ENCODE results near the gene CLDN5.

Gene CLDN5

GRCh38 chr22:19545935-19546207, 21.7 kb upstream of the CLDN5 start:
- Histone ChIP-seq H3K27ac (ENCODE audit: extremely low read depth, low read depth, low read length) (no peak overlapping the region), H3K4me3 (ENCODE audit: low read depth, low read length) (no peak overlapping the region), H3K4me1 (ENCODE audit: control insufficient read depth, insufficient read depth, low read length) (no peaks in the 10 kb centered on the region), H3K36me3 (ENCODE audit: control insufficient read depth in 2 of 2, insufficient read depth in 1 of 2, low read length in 2 of 2) (no peaks in the 10 kb centered on the region), H3K9me3 (ENCODE audit: control insufficient read depth, insufficient read depth, low read depth, low read length) (no peaks in the 10 kb centered on the region)
- ChIA-PET POLR2A (no interaction called here), CTCF (no interaction called here)
- TF ChIP-seq MZF1 (tag by site-specific recombination; IDR thresholded peaks at IDR 0.05; ENCODE audit: borderline replicate concordance) (no peak), ZNF518A (tag by site-specific recombination; conservative IDR thresholded peaks at IDR 0.05; ENCODE audit: low read depth) (no peak), ZNF280D (tag by site-specific recombination; IDR thresholded peaks at IDR 0.05) (no peak), ZNF658 (tag by site-specific recombination; IDR thresholded peaks at IDR 0.05) (no peak), ZNF558 (tag by site-specific recombination; IDR thresholded peaks at IDR 0.05) (no peak), ZNF366 (tag by site-specific recombination; conservative IDR thresholded peaks at IDR 0.05) (no peak), HOXC10 (CRISPR knock-in tag; IDR thresholded peaks at IDR 0.05) (no peak)

- no peaks in the 10 kb centered on the region for H3K9me3 ChIP-seq (ENCODE audit: control insufficient read depth, insufficient read depth, low read depth, low read length)
- H3K4me3 ChIP-seq (ENCODE audit: low read depth, low read length), result no peak overlapping the region
- no peak overlapping the region for H3K27ac ChIP-seq (ENCODE audit: extremely low read depth, low read depth, low read length)
- TF ChIP-seq OSR2 (tag by site-specific recombination; IDR thresholded peaks at IDR 0.05), result no peak
- no peak for TF ChIP-seq ZNF626 (tag by site-specific recombination; IDR thresholded peaks at IDR 0.05)
- TF ChIP-seq ZNF513 (tag by site-specific recombination; IDR thresholded peaks at IDR 0.05), result no peak
- no peak for TF ChIP-seq SALL2 (tag by site-specific recombination; IDR thresholded peaks at IDR 0.05; ENCODE audit: borderline replicate concordance)
- no peak for TF ChIP-seq ZNF239 (tag by site-specific recombination; IDR thresholded peaks at IDR 0.05)
- no peak for TF ChIP-seq KLF17 (tag by site-specific recombination; IDR thresholded peaks at IDR 0.05)
- peak; percentile 54; the same call in 1 of the 2 replicates for TF ChIP-seq EGR2 (tag by site-specific recombination; IDR thresholded peaks at IDR 0.05; ENCODE audit: low read depth)
- TF ChIP-seq ZFHX2 (tag by site-specific recombination; conservative IDR thresholded peaks at IDR 0.05), result peak; percentile 70
- TF ChIP-seq ZNF280D (tag by site-specific recombination; IDR thresholded peaks at IDR 0.05), result no peak
- H3K4me1 ChIP-seq (ENCODE audit: control insufficient read depth, insufficient read depth, low read length), result no peaks in the 10 kb centered on the region
- H3K36me3 ChIP-seq (ENCODE audit: control insufficient read depth in 2 of 2, insufficient read depth in 1 of 2, low read length in 2 of 2), result no peaks in the 10 kb centered on the region
- POLR2A ChIA-PET, result no interaction called here
- CTCF ChIA-PET, result no interaction called here
Observed at GRCh38 chr22:19543970-19544708, 19.9 kb upstream of the CLDN5 start.
